Left lung (tissue), 10 donors: Measurements from ENCODE around the gene OR14A16. TPM values are rescaled to one million over a fixed set of nuclear protein-coding genes. Genes with fewer than 3 reads are reported as not detected.

Experiments used
- ATAC-seq: fragments of 200-7000 bp; cut with Tn5 transposase; one replicate; pipeline ENCODE4 v1.9.1; 2020; ENCODE audit warnings: moderate library complexity
- DNase-seq, 4 donors: peaks; one replicate each; pipeline ENCODE4 v3.0.0-alpha.2; 2013 to 2020
- H3K27ac ChIP-seq, 2 donors: fragments of 200-600 bp; sonication (generic) in 1 of 2; one replicate each; pipeline versions ENCODE4 v1.5.0 to v1.8.0; 2020 to 2021
- H3K27me3 ChIP-seq, 2 donors: fragments of 200-600 bp; sonication (generic) in 1 of 2; one replicate each; pipeline versions ENCODE4 v1.5.0 to v1.8.0; 2020 to 2021
- H3K36me3 ChIP-seq, 2 donors: fragments of 200-600 bp; sonication (generic) in 1 of 2; one replicate each; pipeline versions ENCODE4 v1.5.0 to v1.8.0; 2020 to 2021
- H3K4me1 ChIP-seq, 2 donors: fragments of 200-600 bp; one replicate each; pipeline ENCODE4 v1.8.0; 2021
- H3K4me3 ChIP-seq, 2 donors: fragments of 200-600 bp; sonication (generic) in 1 of 2; one replicate each; pipeline versions ENCODE4 v1.5.0 to v1.8.0; 2020 to 2021; ENCODE audit warnings: mild to moderate bottlenecking in 1 of 2
- H3K9me3 ChIP-seq, 2 donors: fragments of 200-600 bp; sonication (generic) in 1 of 2; one replicate each; pipeline versions ENCODE4 v1.5.0 to v1.8.0; 2020 to 2021
- intact Hi-C, 2 donors: fragments of 100-400 bp; cut with DNase I; formaldehyde crosslinking; loops; one replicate each; pipeline versions ENCODE4 v1.11.2 to v1.14.2; 2022
- polyA plus RNA-seq, 6 donors: library from polyadenylated mRNA; unstranded; fragments of 120-200 nt; gene quantifications; one replicate each; pipeline ENCODE4 v1.2.1, GENCODE V29; 2013; ENCODE audit not compliant: insufficient read length in 6 of 6
- total RNA-seq, 2 donors: library from RNA; stranded (reverse); fragmentation: NEBNext Ultra II Directional; extraction: Animal tissue kit (Norgen Biotek cat#: 25700); gene quantifications; one replicate each; pipeline ENCODE4 v1.2.1, GENCODE V29; 2021
- TF ChIP-seq, protein P1 (sequence below), 2 donors: fragments of 200-600 bp; sonication (generic) in 1 of 2; IDR thresholded peaks; one replicate each; pipeline versions ENCODE4 v1.5.0 to v1.8.0; 2021; ENCODE audit warnings: antibody characterized with exemption in 2 of 2
- donor health status: DM: no; HTN: yes; CAD: no.
- donor health status: DM: no; HTN: no; CAD: no.

The OR14A16 gene
- total and polyA plus RNA-seq, 8 donors = not detected

DNA sequence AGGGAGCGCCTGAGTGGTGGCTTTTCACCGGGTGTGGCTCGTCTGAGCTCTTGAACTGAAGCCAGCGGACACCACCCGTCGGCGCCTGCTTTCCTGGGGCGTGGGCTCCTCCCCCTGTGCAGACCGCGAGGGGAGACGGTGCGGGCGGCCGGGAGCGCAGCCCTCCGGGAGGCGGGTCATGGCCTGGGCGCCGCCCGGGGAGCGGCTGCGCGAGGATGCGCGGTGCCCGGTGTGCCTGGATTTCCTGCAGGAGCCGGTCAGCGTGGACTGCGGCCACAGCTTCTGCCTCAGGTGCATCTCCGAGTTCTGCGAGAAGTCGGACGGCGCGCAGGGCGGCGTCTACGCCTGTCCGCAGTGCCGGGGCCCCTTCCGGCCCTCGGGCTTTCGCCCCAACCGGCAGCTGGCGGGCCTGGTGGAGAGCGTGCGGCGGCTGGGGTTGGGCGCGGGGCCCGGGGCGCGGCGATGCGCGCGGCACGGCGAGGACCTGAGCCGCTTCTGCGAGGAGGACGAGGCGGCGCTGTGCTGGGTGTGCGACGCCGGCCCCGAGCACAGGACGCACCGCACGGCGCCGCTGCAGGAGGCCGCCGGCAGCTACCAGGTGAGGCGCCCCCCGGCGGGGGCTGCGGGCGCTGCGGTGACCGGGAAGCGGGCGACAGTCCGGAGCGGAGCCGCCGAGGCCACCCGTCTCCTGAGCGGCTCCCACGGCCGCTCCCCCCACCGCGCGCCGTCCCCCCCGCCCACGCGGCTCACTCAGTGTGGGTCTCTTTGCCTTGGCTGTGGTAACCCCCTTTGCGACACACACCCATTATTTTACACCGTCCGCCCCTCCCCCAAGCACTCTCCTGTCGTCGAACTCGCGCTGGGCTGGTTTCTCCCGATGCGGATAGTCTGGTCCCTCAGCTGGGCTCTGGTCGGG lies 33.4 kb upstream of the OR14A16 start, which contains the start of gene TRIM58:
TRIM58 (plus strand) TSS at position 119 of the 916 bp plus-strand sequence; CDS start at position 179, 60 bp downstream.
- DNase-seq = peak in 1 of 4 donors; percentile 79
- ATAC-seq = peak; percentile 75
- Histone ChIP-seq H3K36me3 (no peaks in the 10 kb centered on the region), H3K27ac (no peak within 1 kb of the TSS), H3K27me3 (peaks cover 13 to 39% of the 10 kb centered on the region in 2 donors), H3K4me1 (peaks cover 0 to 14% of the 10 kb centered on the region in 2 donors), H3K4me3 (peak within 1 kb of the TSS; percentile 31 to 42), H3K9me3 (no peaks in the 10 kb centered on the region)
- intact Hi-C loops = no loop called here
- TF ChIP-seq, protein P1, sequence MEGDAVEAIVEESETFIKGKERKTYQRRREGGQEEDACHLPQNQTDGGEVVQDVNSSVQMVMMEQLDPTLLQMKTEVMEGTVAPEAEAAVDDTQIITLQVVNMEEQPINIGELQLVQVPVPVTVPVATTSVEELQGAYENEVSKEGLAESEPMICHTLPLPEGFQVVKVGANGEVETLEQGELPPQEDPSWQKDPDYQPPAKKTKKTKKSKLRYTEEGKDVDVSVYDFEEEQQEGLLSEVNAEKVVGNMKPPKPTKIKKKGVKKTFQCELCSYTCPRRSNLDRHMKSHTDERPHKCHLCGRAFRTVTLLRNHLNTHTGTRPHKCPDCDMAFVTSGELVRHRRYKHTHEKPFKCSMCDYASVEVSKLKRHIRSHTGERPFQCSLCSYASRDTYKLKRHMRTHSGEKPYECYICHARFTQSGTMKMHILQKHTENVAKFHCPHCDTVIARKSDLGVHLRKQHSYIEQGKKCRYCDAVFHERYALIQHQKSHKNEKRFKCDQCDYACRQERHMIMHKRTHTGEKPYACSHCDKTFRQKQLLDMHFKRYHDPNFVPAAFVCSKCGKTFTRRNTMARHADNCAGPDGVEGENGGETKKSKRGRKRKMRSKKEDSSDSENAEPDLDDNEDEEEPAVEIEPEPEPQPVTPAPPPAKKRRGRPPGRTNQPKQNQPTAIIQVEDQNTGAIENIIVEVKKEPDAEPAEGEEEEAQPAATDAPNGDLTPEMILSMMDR (IDR thresholded peaks at IDR 0.05) = no peak

DNA sequence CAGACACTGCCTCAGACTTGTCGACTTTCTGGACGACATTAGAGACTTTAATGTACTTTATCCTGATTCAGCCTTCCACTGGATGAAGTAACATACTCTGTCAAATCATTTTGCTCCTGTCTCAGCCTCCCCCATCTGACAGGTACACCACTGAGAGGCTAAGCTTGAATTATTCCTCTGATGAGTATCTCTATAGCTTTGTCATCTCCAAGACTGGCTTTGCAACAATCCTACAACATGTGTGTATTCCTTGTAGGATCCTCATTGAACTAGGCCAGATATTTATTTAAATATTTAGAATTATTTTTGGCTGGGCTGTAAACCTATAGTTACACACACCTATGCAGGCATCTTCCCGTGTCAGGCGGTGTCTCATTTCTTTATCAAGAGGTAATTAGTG lies 32.0 kb upstream of the OR14A16 start:
- TF ChIP-seq, protein P1 (IDR thresholded peaks at IDR 0.05) = no peak
- Histone ChIP-seq H3K4me3 (no peak overlapping the region), H3K36me3 (no peaks in the 10 kb centered on the region), H3K9me3 (no peaks in the 10 kb centered on the region), H3K4me1 (peaks cover 0 to 14% of the 10 kb centered on the region in 2 donors), H3K27me3 (peaks cover 13 to 39% of the 10 kb centered on the region in 2 donors), H3K27ac (no peak overlapping the region)
- no peak for ATAC-seq
- intact Hi-C loops = no loop called here
- DNase-seq = no peak

DNA sequence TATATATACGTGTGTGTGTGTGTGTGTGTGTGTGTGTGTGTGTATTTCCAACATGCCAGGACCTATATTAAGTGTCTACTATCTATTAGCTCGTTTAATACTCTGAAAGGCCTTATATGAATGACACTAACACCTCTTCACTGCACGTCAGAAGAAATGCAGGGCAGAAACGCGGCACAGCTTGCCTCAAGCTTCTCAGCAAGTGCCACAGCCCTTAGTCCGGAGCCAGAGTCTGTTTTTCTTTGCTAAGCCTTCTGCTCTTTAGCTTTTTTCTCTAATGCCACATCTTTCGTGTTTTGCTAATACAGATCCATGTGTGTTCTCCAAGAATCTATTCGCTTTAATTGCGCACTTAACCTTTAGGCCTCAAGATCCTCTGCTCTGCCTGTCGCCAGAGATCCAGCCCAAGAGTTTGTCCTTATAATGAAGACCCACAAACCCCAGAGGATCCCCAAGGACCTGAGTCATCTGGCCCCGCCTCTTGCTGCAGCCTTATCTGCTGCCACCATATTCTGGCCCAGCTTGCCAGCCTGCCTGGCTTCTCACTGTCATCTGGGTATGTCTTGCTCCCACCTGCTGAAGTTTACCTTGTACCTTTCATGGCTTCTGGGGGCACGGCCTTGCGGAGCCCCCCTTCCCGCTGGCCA lies 31.1 kb upstream of the OR14A16 start:
- Histone ChIP-seq H3K27ac (no peak overlapping the region), H3K9me3 (no peaks in the 10 kb centered on the region), H3K4me1 (peaks cover 0 to 14% of the 10 kb centered on the region in 2 donors), H3K4me3 (no peak overlapping the region), H3K36me3 (no peaks in the 10 kb centered on the region), H3K27me3 (peaks cover 13 to 39% of the 10 kb centered on the region in 2 donors)
- intact Hi-C loops = no loop called here
- ATAC-seq (no peak), DNase-seq (no peak)
- TF ChIP-seq, protein P1 (IDR thresholded peaks at IDR 0.05) = no peak

DNA sequence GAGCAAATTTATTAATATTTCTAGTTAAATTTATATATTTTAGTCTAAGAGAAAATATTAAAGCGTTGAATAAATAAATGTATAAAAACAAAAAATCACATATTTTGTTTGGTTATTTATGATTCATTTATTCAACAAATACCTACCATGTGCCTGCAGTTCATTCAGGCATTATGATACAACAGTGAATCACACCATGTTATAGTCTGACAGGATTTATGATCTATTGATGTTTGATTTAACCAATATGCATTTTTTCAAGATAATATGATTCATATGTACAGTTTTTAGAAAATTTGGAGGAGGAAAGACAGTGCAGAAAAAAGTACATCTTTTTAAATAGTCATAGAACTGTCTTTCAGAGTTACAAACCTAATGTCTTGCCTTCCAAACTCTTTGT lies 25.7 kb upstream of the OR14A16 start:
- Histone ChIP-seq H3K27me3 (no peaks in the 10 kb centered on the region), H3K4me3 (no peak overlapping the region), H3K36me3 (no peaks in the 10 kb centered on the region), H3K4me1 (no peaks in the 10 kb centered on the region), H3K27ac (no peak overlapping the region), H3K9me3 (no peaks in the 10 kb centered on the region)
- ATAC-seq (no peak), DNase-seq (no peak)
- TF ChIP-seq, protein P1 (IDR thresholded peaks at IDR 0.05) = no peak
- intact Hi-C loops = no loop called here

DNA sequence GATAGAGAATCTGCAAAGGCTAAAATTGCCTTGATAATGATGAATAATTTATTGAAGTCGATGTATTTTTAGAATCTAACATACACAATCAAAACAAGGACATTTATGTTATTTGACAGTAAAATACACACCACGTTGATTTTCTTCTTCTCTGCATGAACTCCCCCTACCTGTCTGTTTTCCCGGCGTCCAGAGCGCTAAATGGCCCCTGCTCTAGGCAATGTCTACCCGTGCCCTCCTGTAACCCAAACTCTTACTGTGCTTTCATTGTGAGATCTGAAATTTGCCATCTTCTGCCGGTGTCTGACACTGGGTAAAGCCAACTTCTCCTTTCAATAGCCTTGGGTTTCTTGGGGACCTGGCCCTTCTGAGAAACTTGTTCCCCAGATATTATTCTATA lies 24.4 kb upstream of the OR14A16 start:
- no peaks in the 10 kb centered on the region for H3K36me3 ChIP-seq
- DNase-seq (no peak), ATAC-seq (no peak)
- no peaks in the 10 kb centered on the region for H3K27me3 ChIP-seq
- H3K4me3 ChIP-seq = no peak overlapping the region
- H3K27ac ChIP-seq = no peak overlapping the region
- no peaks in the 10 kb centered on the region for H3K9me3 ChIP-seq
- intact Hi-C loops = no loop called here
- H3K4me1 ChIP-seq = no peaks in the 10 kb centered on the region
- TF ChIP-seq, protein P1 (IDR thresholded peaks at IDR 0.05) = no peak
